Ectodermal cell (in vitro differentiated cells): Measurements from ENCODE around the gene STX2.
"Not testable (repeated sequence)": the region's sequence is repeated elsewhere in the genome, so short reads cannot be mapped to it uniquely, and the experiment has no call there.

Experiments
- H3K27ac ChIP-seq: 2 replicates; pipeline ENCODE4 v1.7.0; 2013; ENCODE audit warnings: mild to moderate bottlenecking, low read depth, low read length; ENCODE audit not compliant: insufficient read depth, poor library complexity, severe bottlenecking
- H3K27me3 ChIP-seq: 2 replicates; pipeline ENCODE4 v1.7.0; 2013; ENCODE audit warnings: mild to moderate bottlenecking, low read length; ENCODE audit not compliant: insufficient read depth, control insufficient read depth, poor library complexity, severe bottlenecking
- H3K36me3 ChIP-seq: one replicate; pipeline ENCODE4 v1.7.0; 2013; ENCODE audit warnings: low read length; ENCODE audit not compliant: control insufficient read depth, insufficient read depth
- H3K4me1 ChIP-seq: one replicate; pipeline ENCODE4 v1.7.0; 2013; ENCODE audit warnings: low read length; ENCODE audit not compliant: control insufficient read depth, insufficient read depth
- H3K4me3 ChIP-seq: 2 replicates; pipeline ENCODE4 v1.7.0; 2013; ENCODE audit warnings: low read depth, low read length, control low read depth; ENCODE audit not compliant: insufficient read depth
- H3K9me3 ChIP-seq: 2 replicates; pipeline ENCODE4 v1.7.0; 2013; ENCODE audit warnings: mild to moderate bottlenecking, low read length, moderate library complexity; ENCODE audit not compliant: control insufficient read depth
- WGBS, 2 experiments: methylation state at CpG; one replicate each; pipeline ENCODE4 v1.1.7; 2013; ENCODE audit warnings: missing lambda C conversion rate in 2 of 2; 5-methylcytosine and 5-hydroxymethylcytosine counted together

The STX2 gene

GRCh38 chr12:130870442-130871285 is 31.6 kb upstream of the STX2 start:
- peak overlapping the region; percentile 56 for H3K27ac ChIP-seq
- WGBS, 2 experiments, result 69 to 71% methylated on average over 31 of the region's 31 CpGs
- H3K4me1 ChIP-seq, result peaks cover 20% of the 10 kb centered on the region
- H3K36me3 ChIP-seq, result peaks cover 26% of the 10 kb centered on the region
- no peaks in the 10 kb centered on the region for H3K27me3 ChIP-seq
- H3K4me3 ChIP-seq, result peak overlapping the region; percentile 91
- H3K9me3 ChIP-seq, result no peaks in the 10 kb centered on the region

GRCh38 chr12:130868412-130868811 is 29.4 kb upstream of the STX2 start:
- Histone ChIP-seq H3K36me3 (peaks cover 5% of the 10 kb centered on the region), H3K27ac (no peak overlapping the region), H3K9me3 (no peaks in the 10 kb centered on the region), H3K4me3 (no peak overlapping the region), H3K4me1 (peaks cover 2% of the 10 kb centered on the region), H3K27me3 (no peaks in the 10 kb centered on the region)
- 61 to 64% methylated on average over 3 of the region's 4 CpGs for WGBS, 2 experiments

GRCh38 chr12:130863298-130863697 is 24.2 kb upstream of the STX2 start:
- Histone ChIP-seq H3K4me3 (no peak overlapping the region), H3K27ac (no peak overlapping the region), H3K27me3 (no peaks in the 10 kb centered on the region), H3K4me1 (no peaks in the 10 kb centered on the region), H3K9me3 (no peaks in the 10 kb centered on the region), H3K36me3 (no peaks in the 10 kb centered on the region)
- 90 to 92% methylated on average over 4 to 5 of the region's 5 CpGs for WGBS, 2 experiments

GRCh38 chr12:130862771-130863170 is 23.7 kb upstream of the STX2 start:
- WGBS, 2 experiments, result 87 to 94% methylated on average over 8 of the region's 8 CpGs
- not testable (repeated sequence) for H3K4me3 ChIP-seq, H3K27ac ChIP-seq, H3K9me3 ChIP-seq, H3K4me1 ChIP-seq, H3K36me3 ChIP-seq, H3K27me3 ChIP-seq

GRCh38 chr12:130862161-130862560 is 23.1 kb upstream of the STX2 start:
- no peaks in the 10 kb centered on the region for H3K27me3 ChIP-seq
- no peaks in the 10 kb centered on the region for H3K4me1 ChIP-seq
- no peaks in the 10 kb centered on the region for H3K36me3 ChIP-seq
- H3K9me3 ChIP-seq, result no peaks in the 10 kb centered on the region
- no peak overlapping the region for H3K27ac ChIP-seq
- no peak overlapping the region for H3K4me3 ChIP-seq
- WGBS, 2 experiments, result 87 to 88% methylated on average over 4 of the region's 4 CpGs

GRCh38 chr12:130860311-130860710 is 21.3 kb upstream of the STX2 start:
- H3K9me3 ChIP-seq, result no peaks in the 10 kb centered on the region
- H3K27me3 ChIP-seq, result no peaks in the 10 kb centered on the region
- 94 to 95% methylated on average over 9 of the region's 9 CpGs for WGBS, 2 experiments
- H3K36me3 ChIP-seq, result no peaks in the 10 kb centered on the region
- no peak overlapping the region for H3K27ac ChIP-seq
- H3K4me1 ChIP-seq, result no peaks in the 10 kb centered on the region
- H3K4me3 ChIP-seq, result no peak overlapping the region

- H3K27ac ChIP-seq, result no peak overlapping the region
- H3K9me3 ChIP-seq, result no peaks in the 10 kb centered on the region
- H3K36me3 ChIP-seq, result no peaks in the 10 kb centered on the region
- no peaks in the 10 kb centered on the region for H3K27me3 ChIP-seq
- no peak overlapping the region for H3K4me3 ChIP-seq
- no peaks in the 10 kb centered on the region for H3K4me1 ChIP-seq
- 83 to 97% methylated on average over 4 to 5 of the region's 6 CpGs for WGBS, 2 experiments
Measured at GRCh38 chr12:130859161-130859560, 20.1 kb upstream of the STX2 start.

- no peaks in the 10 kb centered on the region for H3K9me3 ChIP-seq
- H3K4me3 ChIP-seq, result no peak overlapping the region
- H3K27me3 ChIP-seq, result no peaks in the 10 kb centered on the region
- WGBS, 2 experiments, result 91 to 98% methylated on average over 4 of the region's 4 CpGs
- H3K36me3 ChIP-seq, result no peaks in the 10 kb centered on the region
- H3K4me1 ChIP-seq, result peaks cover 6% of the 10 kb centered on the region
- H3K27ac ChIP-seq, result no peak overlapping the region
Measured at GRCh38 chr12:130858084-130858483, 19.0 kb upstream of the STX2 start.

- Histone ChIP-seq H3K4me1 (peaks cover 7% of the 10 kb centered on the region), H3K27ac (no peak overlapping the region), H3K4me3 (no peak overlapping the region), H3K9me3 (no peaks in the 10 kb centered on the region), H3K27me3 (no peaks in the 10 kb centered on the region), H3K36me3 (no peaks in the 10 kb centered on the region)
- WGBS, 2 experiments, result 93 to 96% methylated on average over 4 of the region's 4 CpGs
Measured at GRCh38 chr12:130856088-130856487, 17.0 kb upstream of the STX2 start.

- WGBS, 2 experiments, result 86 to 90% methylated on average over 12 of the region's 12 CpGs
- H3K9me3 ChIP-seq, result no peaks in the 10 kb centered on the region
- H3K36me3 ChIP-seq, result no peaks in the 10 kb centered on the region
- H3K4me3 ChIP-seq, result no peak overlapping the region
- no peaks in the 10 kb centered on the region for H3K27me3 ChIP-seq
- H3K27ac ChIP-seq, result no peak overlapping the region
- H3K4me1 ChIP-seq, result peaks cover 7% of the 10 kb centered on the region
Measured at GRCh38 chr12:130850418-130851021, 11.5 kb upstream of the STX2 start.
